Measurements from ENCODE around the gene PLBD1. TPM values are rescaled to one million over a fixed set of nuclear protein-coding genes. Genes with fewer than 3 reads are reported as not detected.

Gene PLBD1
- total RNA-seq, 1 donor from 2014 or later, result 3.5 TPM

DNA sequence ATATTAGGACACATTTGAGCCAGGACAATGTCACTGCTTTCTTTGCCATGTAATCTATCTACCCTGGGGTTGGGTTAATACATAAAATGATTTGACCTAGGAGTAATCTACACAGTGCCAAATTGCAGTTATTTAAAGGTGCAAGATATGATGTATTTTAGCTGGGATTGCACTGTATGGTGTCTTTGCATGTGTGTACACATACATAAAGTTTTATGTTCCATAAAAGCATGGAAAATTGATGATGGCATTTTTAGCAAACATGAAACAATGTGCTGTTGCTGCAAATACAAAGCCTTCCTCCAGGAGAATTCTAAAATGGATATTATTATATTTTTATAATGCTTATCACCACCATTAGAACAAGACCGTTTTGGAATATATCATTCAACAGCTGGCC, 24.0 kb upstream of the PLBD1 start:
- no peak overlapping the region for H3K27ac Mint-ChIP-seq (ENCODE audit: unreplicated experiment)

DNA sequence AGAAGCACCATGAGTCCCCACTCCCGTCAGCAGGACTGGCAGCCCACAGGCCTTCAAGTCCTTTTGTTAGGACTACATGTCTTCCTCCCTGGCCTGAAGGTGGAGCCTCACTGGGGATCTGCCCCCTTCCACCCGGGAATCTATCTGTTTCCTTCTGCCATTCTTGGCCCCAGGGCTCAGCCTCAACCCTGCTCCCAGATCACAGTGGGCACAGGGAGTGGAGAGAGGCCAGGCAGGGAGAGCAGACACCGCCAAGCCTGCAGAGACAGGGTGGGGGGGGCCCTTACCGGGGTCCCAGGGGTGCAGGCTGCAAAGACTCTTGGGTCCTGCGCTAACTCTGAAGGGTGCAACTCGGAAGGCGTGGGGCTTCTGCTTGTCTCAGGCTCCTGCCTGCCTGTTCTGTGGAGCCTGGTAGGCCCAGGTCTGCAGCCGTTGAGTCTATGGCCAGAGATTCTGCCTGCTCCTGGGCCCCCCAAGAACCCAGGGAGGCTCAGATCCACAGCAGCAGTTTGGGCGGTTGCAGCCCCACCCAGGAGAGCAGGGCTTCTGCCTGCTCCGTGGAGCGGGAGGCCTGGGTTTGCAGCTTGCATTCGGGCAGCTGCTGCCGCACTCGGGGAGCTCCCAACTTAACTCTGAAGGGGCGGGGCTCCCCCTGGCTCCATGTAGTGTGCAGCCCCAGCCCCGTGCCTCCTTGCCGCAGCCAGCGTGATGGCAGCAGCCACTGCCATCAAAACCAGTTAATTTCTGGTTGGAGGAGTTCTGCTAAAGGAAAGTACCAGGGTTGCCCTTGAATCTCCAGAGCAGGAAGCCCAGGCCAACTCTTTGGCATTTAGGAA, 21.7 kb upstream of the PLBD1 start:
- H3K4me3 Mint-ChIP-seq, result no peak overlapping the region
- DNase-seq (ENCODE audit: low read depth, low spot score), result no peak
- no peaks in the 10 kb centered on the region for H3K4me1 Mint-ChIP-seq
- no peaks in the 10 kb centered on the region for H3K36me3 Mint-ChIP-seq (ENCODE audit: low read depth)
- H3K9me3 Mint-ChIP-seq, result no peaks in the 10 kb centered on the region
- no peaks in the 10 kb centered on the region for H3K27me3 Mint-ChIP-seq (ENCODE audit: low read depth)
- TF ChIP-seq, protein P1, sequence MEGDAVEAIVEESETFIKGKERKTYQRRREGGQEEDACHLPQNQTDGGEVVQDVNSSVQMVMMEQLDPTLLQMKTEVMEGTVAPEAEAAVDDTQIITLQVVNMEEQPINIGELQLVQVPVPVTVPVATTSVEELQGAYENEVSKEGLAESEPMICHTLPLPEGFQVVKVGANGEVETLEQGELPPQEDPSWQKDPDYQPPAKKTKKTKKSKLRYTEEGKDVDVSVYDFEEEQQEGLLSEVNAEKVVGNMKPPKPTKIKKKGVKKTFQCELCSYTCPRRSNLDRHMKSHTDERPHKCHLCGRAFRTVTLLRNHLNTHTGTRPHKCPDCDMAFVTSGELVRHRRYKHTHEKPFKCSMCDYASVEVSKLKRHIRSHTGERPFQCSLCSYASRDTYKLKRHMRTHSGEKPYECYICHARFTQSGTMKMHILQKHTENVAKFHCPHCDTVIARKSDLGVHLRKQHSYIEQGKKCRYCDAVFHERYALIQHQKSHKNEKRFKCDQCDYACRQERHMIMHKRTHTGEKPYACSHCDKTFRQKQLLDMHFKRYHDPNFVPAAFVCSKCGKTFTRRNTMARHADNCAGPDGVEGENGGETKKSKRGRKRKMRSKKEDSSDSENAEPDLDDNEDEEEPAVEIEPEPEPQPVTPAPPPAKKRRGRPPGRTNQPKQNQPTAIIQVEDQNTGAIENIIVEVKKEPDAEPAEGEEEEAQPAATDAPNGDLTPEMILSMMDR (conservative IDR thresholded peaks at IDR 0.05), result no peak
- H3K27ac Mint-ChIP-seq (ENCODE audit: unreplicated experiment), result no peak overlapping the region

More for the DNA sequence above, 24.0 kb upstream of the PLBD1 start:
- Mint-ChIP-seq H3K4me3 (no peak overlapping the region), H3K9me3 (peaks cover under 1% of the 10 kb centered on the region), H3K27me3 (ENCODE audit: low read depth) (no peaks in the 10 kb centered on the region), H3K36me3 (ENCODE audit: low read depth) (peaks cover 3% of the 10 kb centered on the region), H3K4me1 (no peaks in the 10 kb centered on the region)
- DNase-seq (ENCODE audit: low read depth, low spot score), result no peak
- TF ChIP-seq, protein P1 (conservative IDR thresholded peaks at IDR 0.05), result no peak

DNA sequence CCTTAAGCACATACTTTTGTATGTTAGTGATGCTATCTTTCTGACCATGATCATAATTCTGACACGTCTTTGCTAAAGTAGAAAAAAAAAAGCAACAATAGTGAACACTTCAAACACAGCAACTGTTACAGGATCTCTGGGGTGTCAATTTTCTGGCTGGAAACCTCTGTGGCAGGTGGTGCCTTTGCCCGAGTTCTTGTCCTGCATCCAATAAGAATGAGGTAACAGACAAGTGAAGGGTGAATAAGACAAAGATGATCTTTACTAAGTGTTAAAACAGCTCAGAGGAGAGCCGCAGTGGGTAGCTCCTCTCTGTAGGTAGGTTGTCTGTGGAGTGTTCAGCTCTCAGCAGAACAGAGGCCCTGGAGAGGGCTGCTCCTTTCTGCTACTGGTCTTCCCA, 20.9 kb upstream of the PLBD1 start:
- Mint-ChIP-seq H3K27ac (ENCODE audit: unreplicated experiment) (no peak overlapping the region), H3K4me3 (no peak overlapping the region), H3K27me3 (ENCODE audit: low read depth) (no peaks in the 10 kb centered on the region), H3K9me3 (no peaks in the 10 kb centered on the region), H3K36me3 (ENCODE audit: low read depth) (no peaks in the 10 kb centered on the region), H3K4me1 (no peaks in the 10 kb centered on the region)
- TF ChIP-seq, protein P1 (conservative IDR thresholded peaks at IDR 0.05), result no peak
- DNase-seq (ENCODE audit: low read depth, low spot score), result no peak

DNA sequence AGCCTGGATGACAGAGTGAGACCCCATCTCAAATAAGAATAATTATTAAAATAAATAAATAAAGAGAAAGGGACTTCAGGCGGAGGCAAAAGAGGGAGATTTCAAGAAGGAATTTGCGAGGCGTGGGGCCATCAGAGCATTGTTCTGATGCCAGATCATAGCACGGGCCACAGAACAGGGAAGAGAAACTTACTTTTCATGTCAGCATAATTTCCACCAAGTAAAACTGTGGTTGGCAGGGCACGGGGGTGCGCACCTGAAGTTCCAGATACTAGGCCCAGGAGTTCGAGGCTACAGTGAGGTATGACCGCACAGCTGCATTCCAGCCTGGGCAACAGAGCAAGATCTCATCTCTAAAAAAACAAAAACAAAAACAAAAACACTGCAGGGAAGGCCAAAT, 11.0 kb upstream of the PLBD1 start:
- TF ChIP-seq, protein P1 (conservative IDR thresholded peaks at IDR 0.05), result no peak
- no peaks in the 10 kb centered on the region for H3K4me1 Mint-ChIP-seq
- DNase-seq (ENCODE audit: low read depth, low spot score), result no peak
- H3K27me3 Mint-ChIP-seq (ENCODE audit: low read depth), result no peaks in the 10 kb centered on the region
- H3K27ac Mint-ChIP-seq (ENCODE audit: unreplicated experiment), result no peak overlapping the region
- peaks cover 5% of the 10 kb centered on the region for H3K9me3 Mint-ChIP-seq
- H3K36me3 Mint-ChIP-seq (ENCODE audit: low read depth), result peaks cover 3% of the 10 kb centered on the region
- no peak overlapping the region for H3K4me3 Mint-ChIP-seq

DNA sequence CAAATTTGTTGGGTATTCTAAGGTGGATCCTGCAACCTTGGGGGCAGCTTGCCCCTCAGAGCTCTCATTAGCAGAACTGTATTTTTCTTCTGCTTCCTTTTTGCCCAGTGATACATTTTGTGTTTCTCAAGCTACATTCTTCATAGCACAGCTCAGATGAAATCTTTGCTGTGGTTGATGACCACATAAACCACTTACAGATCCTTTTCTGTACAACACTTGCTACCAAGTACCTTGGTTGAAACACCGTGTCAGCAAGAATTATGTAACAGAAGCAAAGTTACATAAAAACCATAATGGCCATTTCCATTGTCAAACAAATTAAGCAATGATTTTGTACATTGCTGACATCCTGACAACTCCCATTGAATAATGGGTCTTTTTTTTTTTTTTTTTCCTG, 9.7 kb upstream of the PLBD1 start:
- H3K4me3 Mint-ChIP-seq, result no peak overlapping the region
- no peaks in the 10 kb centered on the region for H3K36me3 Mint-ChIP-seq (ENCODE audit: low read depth)
- H3K27me3 Mint-ChIP-seq (ENCODE audit: low read depth), result no peaks in the 10 kb centered on the region
- DNase-seq (ENCODE audit: low read depth, low spot score), result no peak
- no peak overlapping the region for H3K27ac Mint-ChIP-seq (ENCODE audit: unreplicated experiment)
- TF ChIP-seq, protein P1 (conservative IDR thresholded peaks at IDR 0.05), result no peak
- H3K4me1 Mint-ChIP-seq, result no peaks in the 10 kb centered on the region
- peaks cover 2% of the 10 kb centered on the region for H3K9me3 Mint-ChIP-seq

All from neural crest cell (in vitro differentiated cells).